ENCODE results near the gene LAX1.

Gene LAX1

DNA sequence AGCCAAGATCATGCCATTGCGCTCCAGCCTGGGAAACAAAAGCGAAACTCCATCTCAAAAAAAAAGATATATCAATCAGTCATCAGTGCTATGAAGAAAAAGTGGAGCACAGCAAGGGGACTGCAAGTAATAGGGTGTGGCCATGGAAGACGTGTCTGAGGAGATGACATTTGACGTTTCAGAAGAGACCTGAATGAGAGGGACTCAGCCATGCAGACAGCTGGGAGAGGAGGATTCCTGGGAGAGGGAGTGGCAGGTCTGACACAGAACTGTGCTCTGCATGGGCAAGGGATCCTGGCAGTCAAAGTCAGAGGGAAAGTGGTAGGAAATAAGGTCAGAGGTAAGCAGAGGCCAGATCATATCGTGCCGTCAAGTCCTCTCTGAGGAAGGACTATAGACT lies 3.3 kb downstream of the LAX1 start:
- DNase-seq (ENCODE audit: low spot score), result no peak
- CTCF ChIA-PET, result interaction anchor here (0.6 kb wide), 1 partner anchor 150 kb away, joined by 5 read pairs; no protein-coding TSS in a partner anchor
- TF ChIP-seq CTCF (conservative IDR thresholded peaks at IDR 0.05; ENCODE audit: low read depth), result no peak
- peak overlapping the region; percentile 97 for H3K27ac ChIP-seq
- POLR2A ChIA-PET (ENCODE audit: low non-redundant PET), result no interaction called here

- CTCF ChIA-PET, result interaction anchor here (0.6 to 1.1 kb wide), 3 partner anchors 10 to 499 kb away, joined by 3 to 7 read pairs (median 3); no protein-coding TSS in a partner anchor
- peak; percentile 95 for DNase-seq (ENCODE audit: low spot score)
- H3K27ac ChIP-seq, result peak overlapping the region; percentile 97
- POLR2A ChIA-PET (ENCODE audit: low non-redundant PET), result interaction anchor here (0.5 kb wide), 1 partner anchor 43 kb away, joined by 4 read pairs; no protein-coding TSS in a partner anchor
- TF ChIP-seq CTCF (conservative IDR thresholded peaks at IDR 0.05; ENCODE audit: low read depth), result no peak
Observed at GRCh38 chr1:203769505-203770343, 4.7 kb downstream of the LAX1 start.

DNA sequence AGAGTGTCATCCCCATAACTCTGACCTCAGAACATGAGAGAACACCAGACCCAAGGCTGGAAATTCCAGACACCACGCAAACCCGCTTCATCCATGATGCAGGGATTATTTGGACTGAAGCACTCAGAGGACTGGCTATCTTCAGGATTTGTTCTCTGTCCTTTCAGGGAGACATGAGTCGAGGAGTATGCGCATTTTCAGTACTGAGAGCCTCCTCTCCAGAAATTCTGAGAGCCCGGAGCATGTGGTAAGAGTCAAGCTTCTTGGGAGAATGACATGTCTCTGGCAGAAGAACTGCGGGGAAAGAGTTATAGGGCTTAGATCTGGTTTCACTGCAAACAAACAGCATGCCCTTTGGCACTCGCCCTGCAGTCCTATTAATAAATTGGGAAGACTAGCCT lies 6.9 kb downstream of the LAX1 start:
- peak overlapping the region; percentile 3; the same call in 1 of the 2 replicates for H3K27ac ChIP-seq
- TF ChIP-seq CTCF (conservative IDR thresholded peaks at IDR 0.05; ENCODE audit: low read depth), result no peak
- no peak for DNase-seq (ENCODE audit: low spot score)
- ChIA-PET POLR2A (ENCODE audit: low non-redundant PET) (no interaction called here), CTCF (interaction anchor here (0.6 to 0.8 kb wide), 3 partner anchors 21 to 284 kb away, joined by 4 to 6 read pairs (median 5); no protein-coding TSS in a partner anchor)

DNA sequence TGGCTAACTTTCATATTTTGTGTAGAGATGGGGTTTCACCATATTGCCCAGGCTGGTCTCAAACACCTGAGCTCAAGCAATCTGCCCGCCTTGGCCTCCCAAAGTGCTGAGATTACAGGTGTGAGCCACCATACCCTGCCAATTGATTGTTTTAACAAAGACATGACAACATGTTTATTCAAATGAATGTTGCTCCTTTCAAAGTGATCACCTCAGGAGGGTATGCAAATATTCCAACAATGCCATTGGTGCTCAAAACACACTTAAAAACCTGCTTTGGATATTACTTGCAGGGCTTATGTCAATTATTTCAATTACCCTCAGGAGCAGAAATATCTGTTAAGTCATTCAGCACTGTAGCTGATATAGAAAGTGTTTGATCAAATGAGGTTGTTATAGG lies 7.9 kb downstream of the LAX1 start:
- DNase-seq (ENCODE audit: low spot score), result no peak
- CTCF ChIA-PET, result interaction anchor here (0.6 to 0.8 kb wide), 2 partner anchors 8 to 285 kb away, joined by 4 to 5 read pairs; no protein-coding TSS in a partner anchor
- no peak overlapping the region for H3K27ac ChIP-seq
- POLR2A ChIA-PET (ENCODE audit: low non-redundant PET), result interaction anchor here (0.7 kb wide), 1 partner anchor 107 kb away, joined by 5 read pairs; no protein-coding TSS in a partner anchor
- TF ChIP-seq CTCF (conservative IDR thresholded peaks at IDR 0.05; ENCODE audit: low read depth), result no peak

GRCh38 chr1:203776636-203777035 lies 11.7 kb downstream of the LAX1 start:
- CTCF ChIA-PET, result interaction anchor here (0.5 to 1.6 kb wide), 7 partner anchors 15 to 1519 kb away, joined by 3 to 7 read pairs (median 3); no protein-coding TSS in a partner anchor

More at GRCh38 chr1:203776636-203777035, 11.7 kb downstream of the LAX1 start:
- no peak; the same call in 1 of the 2 replicates for TF ChIP-seq CTCF (conservative IDR thresholded peaks at IDR 0.05; ENCODE audit: low read depth)
- POLR2A ChIA-PET (ENCODE audit: low non-redundant PET), result no interaction called here
- no peak overlapping the region for H3K27ac ChIP-seq
- no peak for DNase-seq (ENCODE audit: low spot score)

All from RWPE1 (cell line).